ENCODE measurements around the gene NKAPD1.
"Not testable (repeated sequence)": the region's sequence is repeated elsewhere in the genome, so short reads cannot be mapped to it uniquely, and the experiment has no call there.

NKAPD1 gene, protein sequence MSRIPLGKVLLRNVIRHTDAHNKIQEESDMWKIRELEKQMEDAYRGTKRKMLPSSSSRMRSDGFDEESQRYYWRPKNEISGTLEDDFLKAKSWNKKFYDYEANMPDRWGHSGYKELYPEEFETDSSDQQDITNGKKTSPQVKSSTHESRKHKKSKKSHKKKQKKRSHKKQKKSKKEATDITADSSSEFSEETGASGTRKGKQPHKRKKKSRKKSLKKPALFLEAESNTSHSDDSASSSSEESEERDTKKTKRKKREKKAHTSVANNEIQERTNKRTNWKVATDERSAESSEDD
- 25.2 to 77.1 (median 61.9) reads per million in 9 experiments for total RNA-seq

DNA sequence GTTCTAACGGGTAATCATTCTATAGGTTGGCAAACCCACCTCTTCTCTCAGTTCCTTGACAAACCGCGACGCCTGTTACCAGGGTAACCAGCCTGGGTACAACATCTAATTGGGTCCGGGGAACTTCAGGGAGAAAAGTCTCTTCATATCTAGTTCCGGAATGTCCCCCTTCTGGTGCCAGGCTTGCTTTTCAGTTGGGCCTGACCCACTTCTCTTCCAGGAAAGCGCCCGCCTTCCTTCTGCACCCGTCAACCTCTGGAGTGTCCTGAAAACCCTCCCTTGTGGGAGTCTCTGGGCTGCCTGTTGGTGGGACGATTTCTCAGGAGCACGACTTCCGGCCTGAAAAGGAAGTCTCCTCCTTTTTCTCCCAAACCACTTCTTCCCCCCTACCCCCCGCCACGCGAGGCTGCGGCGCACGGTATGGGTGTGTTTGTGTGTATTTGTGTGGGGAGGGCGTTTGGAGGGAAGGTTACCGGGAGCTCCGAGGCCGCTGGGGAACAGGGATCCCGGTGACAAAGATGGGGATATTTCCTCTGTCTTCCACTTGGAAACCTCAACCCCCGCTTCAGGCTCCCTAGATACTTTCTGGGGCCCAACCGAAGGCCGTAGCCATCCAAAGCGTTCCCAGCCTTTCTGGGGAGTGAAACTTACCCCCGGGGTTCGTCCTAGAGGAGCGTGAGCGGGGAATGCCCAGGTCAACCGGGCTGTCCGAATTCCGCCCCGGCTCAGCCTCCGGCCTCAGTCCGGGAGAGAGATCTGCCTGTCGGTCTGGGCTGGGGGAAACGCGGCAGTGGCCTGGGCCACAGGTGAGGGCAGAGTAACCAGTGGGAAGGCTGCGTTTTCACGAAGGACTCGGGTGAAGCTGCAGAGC is at the start of gene NKAPD1, which contains the start of gene PIH1D2:
Gene NKAPD1 (plus strand): TSS at position 359 of the 871 bp plus-strand sequence. CDS start 1,276 bp downstream, outside the sequence.
Gene PIH1D2 (minus strand): TSS at position 77 of the 871 bp plus-strand sequence. CDS start 843 bp downstream, outside the sequence.
- H3K9me3 Mint-ChIP-seq: no peaks in the 10 kb centered on the region
- peak within 1 kb of the TSS; percentile 85 to 91 for H3K4me3 Mint-ChIP-seq
- H3K27me3 Mint-ChIP-seq: peaks cover 11 to 18% of the 10 kb centered on the region in 2 donors
- H3K4me1 Mint-ChIP-seq (ENCODE audit: low read depth in 2 of 2): peaks cover 10 to 19% of the 10 kb centered on the region in 2 donors
- ATAC-seq (replicated peaks) (peak; percentile 91), DNase-seq (peak; percentile 79 to 84 (median 81))
- H3K36me3 Mint-ChIP-seq (ENCODE audit: insufficient read depth): peaks cover 29% of the 10 kb centered on the region
- H3K27ac Mint-ChIP-seq: peak within 1 kb of the TSS; percentile 93 to 96

DNA sequence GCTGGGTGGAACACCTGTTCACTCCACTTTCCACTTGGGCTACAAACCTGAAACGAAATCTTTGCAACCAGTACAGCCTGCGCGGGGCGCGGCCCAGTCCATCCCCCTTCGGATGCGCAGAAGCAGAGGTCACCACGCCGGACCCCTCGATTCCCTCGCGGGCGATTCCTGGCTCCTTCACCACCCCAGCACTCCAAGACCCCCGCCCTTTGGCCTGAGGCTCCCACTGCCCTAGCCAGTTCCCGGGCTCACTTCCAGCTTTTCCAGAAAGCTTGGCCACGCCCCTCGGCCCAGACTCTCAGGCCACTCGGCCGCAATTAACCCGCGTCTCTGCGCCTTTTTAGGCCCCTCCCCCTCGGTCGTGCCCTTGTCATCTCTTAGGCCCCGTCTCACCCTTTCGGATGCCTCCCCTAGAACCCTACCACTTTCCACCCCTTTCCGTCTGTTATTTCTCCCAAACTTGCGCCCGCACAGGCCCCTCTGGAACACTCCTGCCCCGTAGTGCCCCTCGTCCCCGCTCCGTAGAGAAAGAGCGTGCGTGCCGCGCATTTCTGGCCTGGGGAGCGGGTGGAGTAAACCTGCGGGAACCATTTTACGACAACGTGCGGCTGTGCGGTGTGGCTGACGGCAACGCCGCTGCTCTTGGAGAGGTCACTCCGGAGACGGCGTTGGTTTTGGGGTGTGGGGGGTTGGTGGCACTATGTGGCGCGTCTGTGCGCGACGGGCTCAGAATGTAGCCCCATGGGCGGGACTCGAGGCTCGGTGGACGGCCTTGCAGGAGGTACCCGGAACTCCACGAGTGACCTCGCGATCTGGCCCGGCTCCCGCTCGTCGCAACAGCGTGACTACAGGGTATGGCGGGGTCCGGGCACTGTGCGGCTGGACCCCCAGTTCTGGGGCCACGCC is 49.1 kb upstream of the NKAPD1 start, which contains the start of gene DLAT:
Gene DLAT (plus strand): TSS at position 636 of the 906 bp plus-strand sequence. CDS start 65 bp downstream, at position 701.
- H3K4me1 Mint-ChIP-seq (ENCODE audit: low read depth in 2 of 2): peaks cover 17 to 19% of the 10 kb centered on the region in 2 donors
- DNase-seq (peak; percentile 75 to 81 (median 77)), ATAC-seq (replicated peaks) (peak; percentile 90)
- peak within 1 kb of the TSS; percentile 97 to 99 for H3K27ac Mint-ChIP-seq
- peak within 1 kb of the TSS; percentile 100 for H3K4me3 Mint-ChIP-seq
- no peaks in the 10 kb centered on the region for H3K9me3 Mint-ChIP-seq
- H3K36me3 Mint-ChIP-seq (ENCODE audit: insufficient read depth): peaks cover 30% of the 10 kb centered on the region
- H3K27me3 Mint-ChIP-seq: no peaks in the 10 kb centered on the region

DNA sequence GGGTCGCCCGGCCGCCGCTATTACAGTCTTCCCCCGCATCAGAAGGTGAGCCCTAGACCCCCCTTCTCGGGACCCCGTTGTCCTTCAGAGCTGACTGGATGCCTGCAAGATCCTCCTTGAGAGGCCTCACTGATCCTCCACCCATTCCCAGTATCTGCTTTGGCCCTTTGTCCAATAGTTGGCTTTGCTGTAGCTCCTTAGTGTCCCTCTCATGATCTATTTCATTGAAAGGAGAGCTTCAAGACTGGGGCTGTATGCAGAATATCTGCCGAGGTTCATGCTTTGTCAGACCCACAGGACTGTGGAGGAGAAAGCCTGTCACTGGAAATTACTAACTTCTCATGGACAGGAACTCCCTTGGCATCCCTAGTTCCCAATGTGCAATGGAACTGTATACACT is 48.4 kb upstream of the NKAPD1 start:
- ATAC-seq (replicated peaks): peak; percentile 3
- no peak for DNase-seq
- Mint-ChIP-seq H3K27ac (peak overlapping the region; percentile 97 to 99), H3K9me3 (no peaks in the 10 kb centered on the region), H3K4me1 (ENCODE audit: low read depth in 2 of 2) (peaks cover 17 to 19% of the 10 kb centered on the region in 2 donors), H3K36me3 (ENCODE audit: insufficient read depth) (peaks cover 35% of the 10 kb centered on the region), H3K4me3 (peak overlapping the region; percentile 100), H3K27me3 (no peaks in the 10 kb centered on the region)

DNA sequence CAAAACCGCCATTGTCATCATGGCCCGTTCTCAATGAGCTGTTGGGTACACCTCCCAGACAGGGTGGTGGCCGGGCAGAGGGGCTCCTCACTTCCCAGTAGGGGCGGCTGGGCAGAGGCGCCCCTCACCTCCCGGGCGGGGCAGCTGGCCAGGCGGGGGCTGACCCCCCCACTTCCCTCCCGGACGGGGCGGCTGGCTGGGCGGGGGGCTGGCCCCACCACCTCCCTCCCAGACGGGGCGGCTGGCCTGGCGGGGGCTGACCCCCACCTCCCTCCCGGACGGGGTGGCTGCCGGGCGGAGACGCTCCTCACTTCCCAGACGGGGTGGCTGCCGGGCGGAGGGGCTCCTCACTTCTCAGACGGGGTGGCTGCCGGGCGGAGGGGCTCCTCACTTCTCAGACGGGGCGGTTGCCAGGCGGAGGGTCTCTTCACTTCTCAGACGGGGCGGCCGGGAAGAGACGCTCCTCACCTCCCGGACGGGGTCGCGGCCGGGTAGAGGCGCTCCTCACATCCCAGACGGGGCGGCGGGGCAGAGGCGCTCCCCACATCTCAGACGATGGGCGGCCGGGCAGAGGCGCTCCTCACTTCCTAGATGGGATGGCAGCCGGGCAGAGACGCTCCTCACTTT is 47.2 kb upstream of the NKAPD1 start:
- not testable (repeated sequence) for H3K9me3 Mint-ChIP-seq; H3K4me3 Mint-ChIP-seq; ATAC-seq (replicated peaks); DNase-seq; H3K27ac Mint-ChIP-seq; H3K27me3 Mint-ChIP-seq
- H3K4me1 Mint-ChIP-seq (ENCODE audit: low read depth in 2 of 2): peaks cover 17 to 19% of the 10 kb centered on the region in 2 donors
- H3K36me3 Mint-ChIP-seq (ENCODE audit: insufficient read depth): peaks cover 45% of the 10 kb centered on the region

DNA sequence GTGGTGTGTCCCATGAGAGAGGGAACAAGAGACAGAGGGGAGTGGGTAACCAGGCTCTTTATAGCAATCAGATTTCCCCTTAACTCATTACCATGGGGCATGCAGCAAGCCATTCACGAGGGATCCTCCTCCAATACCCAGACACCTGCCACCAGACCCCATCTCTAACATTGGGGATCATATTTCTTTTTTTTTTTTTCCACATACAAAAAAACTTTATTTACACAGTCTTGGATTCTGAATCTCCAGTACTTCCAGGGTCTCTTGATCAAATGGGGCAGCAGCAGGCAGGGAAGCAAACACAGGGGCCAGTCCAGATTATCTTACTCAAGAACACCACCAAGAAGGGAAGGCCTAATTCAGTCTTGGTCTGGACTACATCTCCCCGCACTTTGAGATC is 44.6 kb upstream of the NKAPD1 start:
- H3K27me3 Mint-ChIP-seq: no peaks in the 10 kb centered on the region
- H3K36me3 Mint-ChIP-seq (ENCODE audit: insufficient read depth): peaks cover 61% of the 10 kb centered on the region
- H3K27ac Mint-ChIP-seq: no peak overlapping the region
- no peak for DNase-seq
- H3K4me1 Mint-ChIP-seq (ENCODE audit: low read depth in 2 of 2): peaks cover 12 to 15% of the 10 kb centered on the region in 2 donors
- no peaks in the 10 kb centered on the region for H3K9me3 Mint-ChIP-seq
- no peak for ATAC-seq (replicated peaks)
- no peak overlapping the region for H3K4me3 Mint-ChIP-seq

DNA sequence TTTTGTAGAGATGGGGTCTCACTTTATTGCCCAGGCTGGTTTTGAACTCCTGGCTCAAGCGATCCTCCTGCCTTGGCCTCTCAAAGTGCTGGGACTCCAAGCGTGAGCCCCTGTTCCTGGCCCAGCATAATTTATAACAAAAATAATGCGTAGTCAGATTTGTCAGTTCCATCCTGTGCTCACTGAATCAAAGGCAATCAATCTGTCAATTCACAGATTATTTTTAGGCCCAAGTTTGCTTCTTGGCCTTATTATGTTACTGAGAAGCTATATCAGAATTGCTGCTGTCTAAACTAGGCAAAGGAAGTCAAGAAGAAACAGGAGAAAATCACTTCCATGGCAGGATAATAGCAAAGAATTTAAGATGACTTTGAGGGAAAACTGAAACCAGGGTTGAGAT is 40.2 kb upstream of the NKAPD1 start:
- DNase-seq (no peak), ATAC-seq (replicated peaks) (no peak)
- H3K4me3 Mint-ChIP-seq: no peak overlapping the region
- no peak overlapping the region for H3K27ac Mint-ChIP-seq
- no peaks in the 10 kb centered on the region for H3K27me3 Mint-ChIP-seq
- H3K36me3 Mint-ChIP-seq (ENCODE audit: insufficient read depth): peaks cover 79% of the 10 kb centered on the region
- no peaks in the 10 kb centered on the region for H3K4me1 Mint-ChIP-seq (ENCODE audit: low read depth in 2 of 2)
- no peaks in the 10 kb centered on the region for H3K9me3 Mint-ChIP-seq

DNA sequence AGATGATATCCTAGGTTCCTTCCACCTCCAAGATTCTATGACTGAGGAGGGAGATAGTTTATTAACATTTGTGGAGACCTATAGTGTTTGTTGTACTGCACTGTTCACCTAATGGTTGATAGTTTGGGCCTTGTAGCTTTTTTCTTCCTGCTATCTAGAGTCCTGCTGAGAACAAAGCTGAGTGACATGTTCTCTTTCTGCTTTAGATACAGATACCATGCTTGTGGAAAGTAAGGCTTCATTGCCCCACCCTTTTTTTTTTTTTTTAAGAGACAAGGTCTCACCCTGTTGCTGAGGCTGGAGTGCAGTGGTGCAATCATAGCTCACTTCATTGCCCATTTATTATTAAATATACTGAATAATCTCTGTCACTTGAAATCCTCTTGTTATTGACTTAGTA is 36.6 kb upstream of the NKAPD1 start:
- no peaks in the 10 kb centered on the region for H3K27me3 Mint-ChIP-seq
- H3K27ac Mint-ChIP-seq: no peak overlapping the region
- ATAC-seq (replicated peaks) (no peak), DNase-seq (no peak)
- peaks cover 4 to 22% of the 10 kb centered on the region in 2 donors for H3K4me1 Mint-ChIP-seq (ENCODE audit: low read depth in 2 of 2)
- H3K4me3 Mint-ChIP-seq: no peak overlapping the region
- no peaks in the 10 kb centered on the region for H3K9me3 Mint-ChIP-seq
- peaks cover 58% of the 10 kb centered on the region for H3K36me3 Mint-ChIP-seq (ENCODE audit: insufficient read depth)

DNA sequence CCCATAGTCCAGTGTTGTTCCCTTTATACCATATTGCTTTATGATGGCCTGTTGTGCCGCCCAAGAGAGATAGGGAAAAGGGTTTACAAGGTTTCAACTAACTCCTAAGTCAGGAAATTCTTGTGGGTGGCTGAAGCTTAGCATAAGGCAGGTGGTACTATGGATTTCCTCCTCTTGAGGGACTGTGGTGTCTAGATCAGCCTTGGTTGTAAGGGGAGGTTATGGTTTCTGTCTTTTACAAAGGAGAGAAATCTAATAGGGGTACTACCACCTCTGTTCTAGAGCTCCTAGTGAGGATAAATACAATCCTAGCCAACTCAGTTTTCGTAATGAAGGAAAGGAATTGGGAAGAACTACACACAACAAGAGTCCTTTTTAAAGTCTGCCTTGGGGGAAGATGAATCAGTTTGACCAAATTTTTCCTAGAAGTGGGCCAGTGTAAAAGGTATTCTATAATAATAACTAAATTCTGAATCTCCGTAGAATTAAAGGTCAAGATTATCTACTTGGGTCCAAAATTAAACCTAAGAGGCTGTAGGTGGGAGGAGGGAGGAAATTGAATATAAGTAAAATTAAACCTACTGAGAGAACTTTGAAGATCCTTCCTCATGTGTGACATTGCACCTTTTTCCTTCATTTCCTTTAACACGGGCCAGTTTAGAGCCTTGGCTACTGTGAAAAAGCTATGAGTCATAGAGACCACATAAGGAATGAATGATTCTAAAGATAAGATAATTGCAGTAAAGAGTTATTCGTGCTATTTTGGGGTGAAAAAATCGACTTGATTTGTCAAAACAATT is 31.7 kb upstream of the NKAPD1 start:
- ATAC-seq (replicated peaks) (no peak), DNase-seq (no peak)
- Mint-ChIP-seq H3K36me3 (ENCODE audit: insufficient read depth) (peaks cover 64% of the 10 kb centered on the region), H3K27me3 (no peaks in the 10 kb centered on the region), H3K4me3 (no peak overlapping the region), H3K4me1 (ENCODE audit: low read depth in 2 of 2) (peaks cover 4 to 24% of the 10 kb centered on the region in 2 donors), H3K27ac (peak overlapping the region; percentile 55 to 71), H3K9me3 (no peaks in the 10 kb centered on the region)

DNA sequence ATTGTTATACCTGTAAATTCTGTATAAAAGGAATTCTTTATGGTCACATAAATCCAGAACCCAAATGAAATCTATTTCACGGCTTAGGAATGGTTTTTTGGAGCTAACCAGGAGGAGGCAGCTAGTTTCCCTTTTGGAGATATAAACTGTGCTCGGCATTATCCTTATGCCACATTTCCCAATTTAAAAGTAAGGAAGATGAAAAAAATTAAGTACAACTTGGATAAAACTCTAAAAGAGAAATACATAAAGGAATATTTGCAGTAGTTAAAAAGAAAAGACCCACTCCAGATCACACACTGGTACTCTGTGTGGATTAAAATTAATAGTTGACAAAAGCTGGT is 31.2 kb upstream of the NKAPD1 start:
- H3K27ac Mint-ChIP-seq: peak overlapping the region in 1 of 2 donors; percentile 55

DNA sequence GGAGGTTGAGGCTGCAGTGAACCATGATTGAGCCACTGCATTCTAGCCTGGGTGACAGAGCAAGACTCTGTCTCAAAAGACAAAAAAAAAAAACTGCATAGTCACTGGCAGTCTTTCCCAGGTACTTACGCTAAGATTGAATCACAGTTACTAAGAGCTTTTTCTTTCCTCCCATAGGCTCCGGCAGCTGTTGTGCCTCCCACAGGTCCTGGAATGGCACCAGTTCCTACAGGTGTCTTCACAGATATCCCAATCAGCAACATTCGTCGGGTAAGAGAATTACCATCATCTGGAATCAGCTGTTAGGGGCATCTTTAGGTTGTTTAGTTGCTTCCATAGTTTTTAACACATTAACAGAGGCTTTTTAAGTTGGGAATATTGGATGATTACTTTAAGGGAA is 29.1 kb upstream of the NKAPD1 start:
- H3K27ac Mint-ChIP-seq: peak overlapping the region in 1 of 2 donors; percentile 28
- no peaks in the 10 kb centered on the region for H3K27me3 Mint-ChIP-seq
- peaks cover 9 to 22% of the 10 kb centered on the region in 2 donors for H3K4me1 Mint-ChIP-seq (ENCODE audit: low read depth in 2 of 2)
- no peak for ATAC-seq (replicated peaks)
- no peaks in the 10 kb centered on the region for H3K9me3 Mint-ChIP-seq
- no peak overlapping the region for H3K4me3 Mint-ChIP-seq
- DNase-seq: no peak
- H3K36me3 Mint-ChIP-seq (ENCODE audit: insufficient read depth): peaks cover 44% of the 10 kb centered on the region

More for the DNA sequence above, 31.2 kb upstream of the NKAPD1 start:
- ATAC-seq (replicated peaks): no peak
- no peak for DNase-seq
- no peaks in the 10 kb centered on the region for H3K9me3 Mint-ChIP-seq
- peaks cover 4 to 25% of the 10 kb centered on the region in 2 donors for H3K4me1 Mint-ChIP-seq (ENCODE audit: low read depth in 2 of 2)
- no peaks in the 10 kb centered on the region for H3K27me3 Mint-ChIP-seq
- H3K4me3 Mint-ChIP-seq: no peak overlapping the region
- peaks cover 58% of the 10 kb centered on the region for H3K36me3 Mint-ChIP-seq (ENCODE audit: insufficient read depth)

DNA sequence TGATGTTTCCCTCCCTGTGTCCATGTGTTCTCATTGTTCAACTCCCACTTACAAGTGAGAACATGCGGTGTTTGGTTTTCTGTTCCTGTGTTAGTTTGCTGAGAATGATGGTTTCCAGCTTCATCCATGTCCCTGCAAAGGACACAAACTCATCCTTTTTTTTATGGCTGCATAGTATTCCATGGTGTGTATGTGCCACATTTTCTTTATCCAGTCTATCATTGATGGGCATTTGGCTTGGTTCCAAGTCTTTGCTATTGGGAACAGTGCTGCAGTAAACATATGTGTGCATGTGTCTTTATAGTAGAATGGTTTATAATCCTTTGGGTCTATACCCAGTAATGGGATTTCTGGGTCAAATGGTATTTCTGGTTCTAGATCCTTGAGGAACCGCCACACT is 27.5 kb upstream of the NKAPD1 start:
- not testable (repeated sequence) for H3K27ac Mint-ChIP-seq; DNase-seq; ATAC-seq (replicated peaks); H3K4me3 Mint-ChIP-seq; H3K9me3 Mint-ChIP-seq; H3K27me3 Mint-ChIP-seq
- peaks cover 6 to 11% of the 10 kb centered on the region in 2 donors for H3K4me1 Mint-ChIP-seq (ENCODE audit: low read depth in 2 of 2)
- H3K36me3 Mint-ChIP-seq (ENCODE audit: insufficient read depth): peaks cover 48% of the 10 kb centered on the region

DNA sequence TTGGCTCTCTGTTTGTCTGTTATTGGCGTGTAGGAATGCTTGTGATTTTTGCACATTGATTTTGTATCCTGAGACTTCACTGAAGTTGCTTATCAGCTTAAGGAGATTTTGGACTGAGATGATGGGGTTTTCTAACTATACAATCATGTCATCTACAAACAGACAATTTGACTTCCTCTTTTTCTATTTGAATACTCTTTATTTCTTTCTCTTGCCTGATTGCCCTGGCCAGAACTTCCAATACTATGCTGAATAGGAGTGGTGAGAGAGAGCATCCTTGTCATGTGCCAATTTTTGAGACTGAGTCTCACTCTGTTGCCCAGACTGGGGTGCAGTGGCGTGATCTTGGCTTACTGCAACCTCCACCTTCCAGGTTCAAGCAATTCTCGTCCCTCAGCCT is 25.8 kb upstream of the NKAPD1 start:
- not testable (repeated sequence) for H3K27ac Mint-ChIP-seq; ATAC-seq (replicated peaks); H3K9me3 Mint-ChIP-seq; DNase-seq; H3K4me3 Mint-ChIP-seq; H3K4me1 Mint-ChIP-seq (ENCODE audit: low read depth in 2 of 2); H3K27me3 Mint-ChIP-seq
- peaks cover 53% of the 10 kb centered on the region for H3K36me3 Mint-ChIP-seq (ENCODE audit: insufficient read depth)

Data from effector memory CD8-positive, alpha-beta T cell (primary cell).